CD4-positive, alpha-beta T cell treated with Interleukin-17A for 1 hour (primary cell): Measurements from ENCODE around the gene SOX6.

Source experiments
- DNase-seq: peaks from one replicate; pipeline ENCODE4 v3.0.0-alpha.2; 2020

The SOX6 gene

DNA sequence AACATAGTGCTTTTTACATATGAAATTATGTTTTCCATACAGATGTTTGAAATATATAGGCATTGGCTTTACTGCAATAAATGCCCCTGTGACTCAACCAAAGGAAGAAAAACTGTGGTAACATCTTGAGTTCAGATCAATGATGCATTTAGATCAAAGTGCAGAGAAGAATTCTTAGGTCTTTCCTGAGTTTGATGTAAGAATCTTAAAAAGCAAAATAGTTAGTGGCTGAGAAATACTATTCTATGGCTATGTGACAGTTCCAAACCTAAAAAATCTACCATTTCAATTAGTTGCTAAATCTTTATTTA, 93.7 kb downstream of the SOX6 start:
- DNase-seq = no peak

DNA sequence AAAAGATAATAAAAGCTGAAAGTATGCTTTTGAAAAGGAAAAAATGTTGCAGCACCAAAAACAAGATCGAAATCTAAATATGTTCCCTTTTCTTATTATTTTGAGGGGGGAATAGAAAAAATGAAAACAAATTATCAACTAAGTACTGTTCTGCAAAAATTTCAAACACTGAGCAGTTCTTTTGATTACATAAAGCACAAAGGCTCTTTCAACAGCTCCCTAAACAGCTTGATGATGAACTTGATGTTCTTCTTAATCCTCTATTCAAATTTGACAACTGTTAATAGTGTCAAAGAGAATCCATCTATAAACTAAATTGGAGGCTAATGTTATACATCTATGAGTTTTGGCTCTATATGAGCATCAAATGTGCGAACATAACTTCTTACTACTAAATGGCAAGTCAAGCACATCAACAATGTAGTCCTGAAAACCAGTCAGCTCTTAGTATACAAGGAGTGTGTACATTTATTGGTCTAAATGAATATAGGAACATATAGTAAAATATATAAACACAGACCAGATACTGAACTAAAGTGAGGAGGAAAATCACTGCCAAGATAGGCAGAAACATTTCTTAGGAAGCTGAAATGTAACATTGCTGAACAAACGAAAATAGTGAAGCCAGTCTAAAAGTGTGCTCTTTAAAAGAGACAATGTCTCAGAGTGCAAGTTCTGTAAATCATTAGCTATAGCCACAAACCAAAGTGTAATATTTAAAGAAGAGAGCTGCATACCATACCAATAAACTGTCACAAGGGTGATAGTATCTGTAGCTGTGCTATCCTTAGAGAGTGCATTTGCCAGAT, 94.3 kb downstream of the SOX6 start:
- DNase-seq = no peak

DNA sequence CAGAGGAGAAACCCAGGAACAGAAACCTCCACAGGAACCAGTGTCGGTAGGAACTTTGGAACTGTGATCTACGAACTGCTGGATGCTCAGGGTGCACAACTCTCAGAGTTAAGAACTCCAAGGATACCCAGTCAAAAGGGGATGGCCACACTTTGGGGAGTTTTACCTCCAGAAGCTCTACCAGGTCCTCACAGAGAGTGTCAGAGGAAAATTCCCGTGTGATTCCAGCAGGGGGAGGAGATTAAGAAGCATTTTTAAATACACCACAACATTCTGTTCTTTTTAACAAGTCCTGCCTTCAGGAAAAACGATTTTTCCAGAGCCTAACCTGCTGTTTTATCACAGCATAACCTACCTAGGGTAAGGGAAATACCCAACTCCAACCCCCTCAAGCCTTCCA, 104.0 kb downstream of the SOX6 start:
- DNase-seq = no peak

DNA sequence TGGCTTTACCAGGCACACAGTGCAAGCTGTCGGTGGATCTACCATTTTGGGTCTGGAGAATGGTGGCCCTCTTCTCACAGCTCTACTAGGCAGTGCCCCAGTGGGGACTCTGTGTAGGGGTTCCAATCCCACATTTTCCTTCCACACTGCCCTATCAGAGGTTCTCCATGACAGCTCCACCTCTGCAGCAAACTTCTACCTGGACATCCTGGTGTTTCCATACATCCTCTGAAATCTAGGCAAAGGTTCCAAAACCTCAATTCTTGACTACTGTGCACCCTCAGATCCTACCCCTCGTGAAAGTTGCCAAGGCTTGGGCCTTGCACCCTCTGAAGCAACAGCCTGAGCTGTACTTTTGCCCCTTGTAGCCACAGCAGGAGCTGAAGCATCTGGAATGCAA, 108.1 kb downstream of the SOX6 start:
- no peak for DNase-seq

DNA sequence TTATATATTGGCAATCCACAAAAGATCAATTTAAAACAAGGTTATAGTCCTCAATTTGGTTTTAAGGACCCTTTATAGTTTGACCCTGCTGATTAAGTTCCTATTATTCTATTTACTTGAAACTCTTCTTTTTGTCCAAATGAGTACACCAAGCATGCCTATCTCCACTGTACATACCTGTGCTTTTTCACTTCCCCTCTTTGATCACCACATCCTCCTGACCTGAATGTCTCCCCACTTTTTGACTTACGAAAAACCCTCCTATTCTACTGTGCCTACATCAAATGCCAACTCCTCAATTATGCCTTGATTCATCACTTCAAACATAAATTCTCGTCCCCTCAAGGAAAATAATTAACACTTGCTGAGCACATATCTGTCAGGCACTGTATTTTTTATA, 113.5 kb downstream of the SOX6 start:
- no peak for DNase-seq

DNA sequence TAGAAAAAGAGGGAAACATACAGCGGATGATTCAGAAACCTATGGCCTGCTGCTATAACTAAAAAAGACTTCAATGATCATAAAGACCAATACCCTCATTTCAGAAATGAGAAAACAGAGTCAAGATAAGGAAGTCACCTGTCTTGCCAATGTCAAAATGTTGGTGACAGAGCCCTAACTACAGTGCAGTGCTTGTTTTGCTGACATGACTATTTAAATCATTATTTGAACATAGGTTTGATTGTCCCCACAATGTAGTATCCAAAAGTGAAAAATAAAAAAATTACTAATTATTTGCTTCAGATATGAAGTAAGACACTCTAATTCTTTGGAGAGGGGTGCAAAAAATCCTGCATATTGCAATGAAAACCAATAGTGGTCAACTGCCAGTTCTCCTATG, 115.7 kb downstream of the SOX6 start:
- no peak for DNase-seq

DNA sequence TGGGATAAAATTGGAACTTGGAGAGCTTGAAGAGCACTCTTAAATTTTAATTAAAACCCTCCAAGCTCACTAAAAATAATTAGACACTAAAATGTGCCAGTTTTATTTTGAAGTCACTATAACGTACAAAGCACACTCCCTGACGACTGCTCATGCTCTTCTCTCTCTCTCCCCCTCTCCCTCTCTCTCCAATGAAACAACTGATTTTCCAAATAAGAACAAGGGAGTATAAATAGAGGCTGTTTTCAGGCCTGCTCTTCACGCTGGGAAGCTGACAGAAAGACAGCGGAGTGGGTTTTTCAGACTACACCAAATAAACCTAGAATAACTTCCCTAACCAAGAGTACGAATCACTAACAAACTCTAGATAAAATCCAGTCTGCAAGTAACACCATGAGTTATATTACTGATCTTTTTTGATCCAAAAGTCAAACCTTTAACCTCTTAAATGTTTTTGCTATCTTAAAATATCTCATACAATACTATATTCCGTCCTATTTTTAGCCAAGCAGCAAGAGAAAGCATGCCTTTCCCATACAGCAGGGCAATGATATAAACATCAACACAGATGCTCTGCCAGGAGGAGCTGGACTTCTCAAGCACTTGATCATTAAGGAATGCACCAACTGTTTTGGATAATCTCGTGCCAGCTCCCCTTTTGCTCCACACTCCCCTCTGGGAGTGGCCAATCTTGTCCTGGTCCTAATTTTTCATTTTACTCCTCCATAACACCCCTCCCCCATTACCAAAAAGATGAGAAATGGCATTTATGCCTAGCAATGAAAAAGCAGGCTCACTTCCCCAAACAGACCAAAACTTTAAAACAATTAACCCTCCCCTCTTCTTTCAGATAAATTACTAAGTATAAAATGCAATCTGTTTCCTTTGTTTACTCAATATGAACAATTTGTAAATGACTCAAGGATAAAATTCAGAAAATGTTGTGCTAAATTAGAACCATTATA, 116.9 kb downstream of the SOX6 start:
- no peak for DNase-seq

DNA sequence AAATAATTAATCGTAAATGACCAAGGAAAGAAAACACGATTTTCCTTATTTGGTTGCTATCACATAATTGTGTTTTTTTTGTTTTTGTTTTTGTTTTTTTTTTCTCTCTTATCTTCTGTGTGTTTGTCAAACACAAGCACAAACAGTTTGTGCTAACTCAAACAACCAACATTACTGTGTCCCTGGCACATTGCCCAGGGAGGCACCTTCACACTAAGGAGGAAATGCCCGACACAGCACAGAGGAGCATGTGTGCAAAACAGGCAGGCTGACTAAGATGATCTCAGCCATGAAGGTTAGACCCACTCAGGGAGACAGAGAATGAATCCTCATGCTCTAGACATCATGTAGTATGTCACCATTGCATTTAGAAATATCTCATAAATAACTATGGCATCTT, 130.1 kb downstream of the SOX6 start:
- DNase-seq = no peak

DNA sequence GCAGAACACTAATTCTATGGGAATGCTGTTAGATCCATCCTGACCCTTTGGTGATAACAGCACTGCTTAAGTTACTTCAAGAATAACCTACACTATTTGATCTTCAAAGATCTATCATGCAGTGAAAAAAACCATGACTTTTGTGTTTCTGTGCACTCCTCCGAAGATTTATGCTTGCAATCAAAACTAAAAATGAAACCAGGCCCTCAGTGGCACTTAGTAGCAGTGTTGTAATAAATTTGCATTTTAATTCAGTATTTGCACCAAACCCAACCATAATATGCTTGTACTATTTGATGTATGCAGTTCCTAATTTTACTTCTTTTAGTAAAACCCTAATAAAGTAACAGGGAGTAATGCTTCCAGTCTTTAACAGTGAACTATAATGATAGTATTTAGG, 130.7 kb downstream of the SOX6 start:
- no peak for DNase-seq

DNA sequence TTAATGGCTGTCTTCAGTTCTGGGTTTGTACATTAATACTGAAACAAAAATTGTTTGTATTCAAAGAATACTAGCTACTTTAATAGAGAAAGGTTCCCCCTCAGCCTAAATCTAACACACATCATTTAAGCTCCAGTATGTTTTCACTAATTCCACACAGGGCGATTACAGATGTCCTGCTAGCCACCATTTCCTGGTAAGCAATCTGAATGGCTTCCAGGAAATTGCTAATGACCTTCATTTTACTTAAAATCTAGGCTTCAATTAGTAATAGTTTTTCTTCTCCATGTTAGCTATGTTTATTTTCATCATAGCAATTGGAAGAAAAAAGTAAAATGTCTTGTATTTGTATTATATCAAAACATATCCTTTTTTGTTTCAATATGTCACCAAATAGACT, 132.8 kb downstream of the SOX6 start:
- DNase-seq = no peak

DNA sequence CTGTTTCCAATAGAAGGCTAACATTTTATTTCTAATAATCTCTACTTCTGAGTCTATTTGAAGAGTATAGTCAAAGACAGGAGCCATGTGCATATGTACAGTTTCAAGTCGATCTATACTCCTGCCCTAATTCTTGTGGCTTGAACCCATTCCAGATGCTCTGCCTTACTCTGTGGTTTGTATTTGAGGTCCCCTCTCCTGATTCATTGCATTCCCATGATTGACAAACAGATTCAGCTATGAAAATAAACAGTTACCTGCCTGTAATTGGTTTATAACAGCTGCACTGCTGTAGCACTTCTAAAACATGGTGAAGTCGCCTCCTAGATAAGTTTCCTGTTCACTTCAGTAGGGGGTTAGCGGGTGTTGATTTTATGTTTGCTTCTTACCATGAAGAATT, 138.7 kb downstream of the SOX6 start:
- no peak for DNase-seq

DNA sequence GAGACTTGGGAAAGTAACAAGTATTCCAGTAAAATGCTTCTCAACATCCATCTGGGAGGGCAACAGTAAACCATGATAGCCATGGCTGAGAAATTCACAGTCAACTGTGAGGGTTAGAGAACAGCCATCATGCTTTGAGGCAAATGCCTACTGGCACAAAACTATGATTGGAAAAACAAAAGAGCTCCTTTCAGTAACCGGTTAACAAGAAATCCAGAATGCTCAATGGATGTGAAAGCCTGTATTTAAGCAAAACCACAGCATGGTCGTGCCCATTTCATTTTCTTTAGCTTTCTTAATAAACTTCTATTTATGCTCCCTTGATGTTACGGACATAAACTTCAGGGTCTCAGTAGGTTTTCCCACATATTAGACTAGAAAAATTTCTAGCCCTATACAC, 139.5 kb downstream of the SOX6 start:
- DNase-seq = no peak

DNA sequence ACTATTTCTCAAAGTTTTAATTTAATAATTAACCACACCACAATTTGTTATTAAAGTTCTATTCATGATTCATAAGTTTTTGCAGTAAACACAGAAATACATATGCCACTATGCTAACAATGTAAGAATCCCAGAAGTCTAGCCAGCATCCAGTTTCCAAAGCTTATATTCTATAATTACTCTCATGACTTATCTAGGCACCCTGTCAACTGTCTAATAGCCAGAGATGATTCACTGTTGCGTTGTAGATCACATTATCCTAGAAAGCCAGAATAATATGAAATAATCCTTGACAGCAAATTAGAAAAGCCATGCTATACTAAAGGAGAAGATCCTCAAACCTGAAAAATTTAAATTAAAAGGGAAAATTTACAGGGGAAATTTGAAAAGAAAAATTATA, 141.0 kb downstream of the SOX6 start:
- no peak for DNase-seq

DNA sequence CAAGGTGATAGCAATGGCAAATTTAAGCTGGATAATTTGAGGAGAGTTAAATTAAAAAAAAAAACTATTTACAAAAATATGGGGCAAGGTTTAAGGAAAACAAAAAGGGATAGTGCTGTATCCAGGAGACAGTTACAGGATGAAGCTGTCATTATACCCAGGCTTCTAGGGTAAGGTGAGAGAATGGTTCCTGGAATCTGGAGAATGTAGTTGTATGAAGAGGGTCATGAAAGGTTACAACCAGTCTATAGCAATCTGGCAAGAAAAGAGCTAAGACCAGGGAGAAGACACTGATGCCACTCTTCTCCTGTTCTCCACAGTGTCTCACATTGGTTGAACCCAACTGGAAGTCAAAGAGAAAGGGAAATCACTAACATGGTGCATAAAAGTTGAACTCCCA, 144.9 kb downstream of the SOX6 start:
- no peak for DNase-seq

DNA sequence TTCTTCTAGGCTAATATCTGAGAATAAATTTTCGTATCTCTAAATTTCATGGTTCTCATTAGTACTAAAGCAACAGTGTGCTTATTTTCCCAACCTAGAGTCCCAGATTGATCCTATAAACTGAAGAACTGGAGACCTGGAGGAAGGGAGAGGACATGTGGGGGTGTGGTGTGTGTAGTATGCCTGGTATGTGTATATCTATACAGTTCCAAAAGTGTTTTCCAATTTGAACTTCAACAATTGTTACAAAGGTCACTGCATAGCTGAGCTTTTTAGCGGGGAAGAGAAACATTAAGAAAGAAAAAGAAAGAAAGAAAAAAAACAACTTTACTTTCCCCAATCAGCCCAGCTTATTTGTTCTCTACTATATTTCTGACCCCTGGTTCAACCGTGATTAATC, 152.1 kb downstream of the SOX6 start:
- no peak for DNase-seq

DNA sequence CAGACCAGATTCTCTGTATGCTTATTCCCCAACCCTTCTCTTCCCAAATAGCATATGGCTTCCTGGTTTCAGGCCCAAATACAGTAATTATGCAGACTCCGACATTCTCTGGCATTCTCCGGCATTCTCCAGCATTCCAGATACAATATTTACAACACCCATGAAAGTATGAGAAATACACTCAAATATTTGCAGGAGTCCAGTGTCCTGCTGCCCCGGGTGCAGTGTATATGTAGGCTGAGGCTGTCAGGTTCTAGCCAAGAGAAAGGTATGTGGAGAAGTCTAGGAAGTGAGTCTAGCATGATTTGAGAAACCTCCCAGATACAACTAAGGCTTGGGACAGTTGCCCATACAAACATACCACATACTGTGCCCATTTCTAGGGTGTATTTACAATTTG, 160.7 kb downstream of the SOX6 start:
- no peak for DNase-seq

DNA sequence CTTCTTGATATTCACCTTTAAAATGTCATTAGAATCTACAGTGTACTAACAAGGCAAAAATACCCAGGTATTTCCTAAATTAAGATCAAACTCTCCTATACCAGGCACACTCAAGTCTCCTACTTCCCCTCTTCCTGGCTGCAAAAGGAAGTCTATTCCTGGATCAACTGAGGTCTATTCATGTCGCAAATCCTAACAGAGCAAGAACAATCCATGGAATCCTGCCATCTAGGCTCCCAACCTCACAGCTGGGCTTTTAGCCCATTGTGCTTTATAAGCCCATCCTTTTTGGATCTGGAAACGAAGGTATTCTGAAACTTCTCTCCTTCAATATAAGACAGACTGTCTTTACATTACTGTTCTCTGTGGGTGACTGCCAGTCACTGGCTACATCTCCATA, 161.8 kb downstream of the SOX6 start:
- no peak for DNase-seq

DNA sequence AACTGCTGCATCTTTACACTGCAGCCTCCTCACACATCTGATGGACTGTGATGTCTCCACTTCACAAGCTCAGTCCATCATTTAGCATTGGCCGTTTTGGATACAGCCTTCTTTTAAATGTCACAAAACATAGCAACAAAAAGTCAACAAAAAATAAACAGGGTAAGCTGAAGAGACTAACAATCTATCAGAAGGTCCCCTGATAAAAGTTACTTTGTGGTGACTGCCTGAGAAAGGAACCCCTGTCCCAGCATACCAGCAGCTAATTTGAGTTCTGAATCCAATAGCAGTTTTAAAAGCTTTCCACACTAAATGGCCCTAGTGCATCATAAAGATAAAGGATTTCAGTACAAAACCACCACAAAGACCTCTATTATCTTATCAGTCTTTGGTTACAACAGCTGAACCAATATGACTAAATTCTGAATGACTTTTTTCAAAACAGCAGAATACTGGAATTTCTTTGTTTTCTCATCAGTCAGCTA, 162.4 kb downstream of the SOX6 start:
- DNase-seq = no peak

DNA sequence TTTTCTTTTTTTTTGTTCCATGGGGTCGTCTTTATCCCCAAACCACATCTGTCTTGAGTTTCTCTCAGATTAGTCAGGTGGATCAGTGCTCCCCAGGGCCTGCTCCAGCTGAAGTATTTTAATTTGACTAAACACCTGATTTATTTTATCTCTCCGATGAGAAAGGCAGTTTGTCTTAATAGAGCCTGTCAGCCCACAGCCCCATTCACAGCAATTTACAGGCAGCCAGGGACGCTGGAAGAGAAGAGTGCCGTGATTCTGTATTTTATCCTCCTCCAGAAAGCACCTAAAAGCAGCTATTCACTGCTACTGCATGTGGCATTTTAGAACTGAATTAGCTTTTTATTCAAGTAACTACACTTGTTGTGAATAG, 164.5 kb downstream of the SOX6 start:
- DNase-seq = no peak

DNA sequence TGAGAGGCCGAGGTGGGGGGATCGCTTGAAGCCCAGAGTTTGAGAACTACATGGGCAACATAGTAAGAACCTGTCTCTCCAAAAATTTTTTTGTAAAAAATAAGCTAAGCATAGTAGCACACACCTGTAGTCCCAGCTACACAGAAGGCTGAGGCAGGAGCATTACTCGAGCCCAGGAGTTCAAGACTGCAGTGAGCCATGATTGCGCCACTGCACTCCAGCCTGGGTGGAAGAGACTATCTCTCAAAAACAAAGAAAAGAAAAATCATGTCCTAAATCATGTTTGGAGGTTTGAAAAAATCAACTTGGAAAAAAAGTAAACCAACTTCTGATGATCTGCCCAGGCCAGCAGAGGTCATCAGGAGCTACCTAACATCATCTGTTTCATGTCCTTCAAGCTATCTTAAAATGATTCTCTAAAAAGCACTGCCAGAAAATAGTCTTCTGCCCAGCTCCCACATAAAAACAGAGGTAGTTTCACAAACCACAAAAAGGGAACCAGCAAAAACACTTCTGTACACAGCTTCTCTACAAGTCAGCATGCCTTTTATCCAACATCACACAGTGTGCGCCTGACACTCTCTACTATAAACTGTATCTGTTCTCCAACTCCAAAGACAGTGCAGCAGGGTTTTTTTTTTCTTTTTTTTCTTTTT, 165.0 kb downstream of the SOX6 start:
- DNase-seq = no peak

DNA sequence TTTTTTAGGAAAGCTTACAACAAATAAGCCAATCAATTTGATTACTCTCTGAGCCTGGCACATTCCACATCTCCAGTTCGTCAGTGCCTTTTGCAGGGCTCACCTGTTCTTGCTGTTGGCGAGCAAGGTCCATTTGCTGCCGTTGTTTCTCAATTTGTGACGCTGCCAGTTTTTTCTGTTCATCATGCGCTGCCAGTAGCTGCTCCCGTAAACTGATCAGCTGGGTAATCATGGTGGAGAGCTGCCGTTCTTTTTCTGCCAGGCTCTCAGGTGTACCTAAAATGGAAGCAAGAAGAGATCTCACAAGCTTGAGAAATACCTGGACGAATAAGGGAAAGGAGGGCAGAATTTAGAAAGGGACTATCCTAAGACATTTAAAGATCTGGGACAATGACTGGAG, 169.7 kb downstream of the SOX6 start:
- no peak for DNase-seq

DNA sequence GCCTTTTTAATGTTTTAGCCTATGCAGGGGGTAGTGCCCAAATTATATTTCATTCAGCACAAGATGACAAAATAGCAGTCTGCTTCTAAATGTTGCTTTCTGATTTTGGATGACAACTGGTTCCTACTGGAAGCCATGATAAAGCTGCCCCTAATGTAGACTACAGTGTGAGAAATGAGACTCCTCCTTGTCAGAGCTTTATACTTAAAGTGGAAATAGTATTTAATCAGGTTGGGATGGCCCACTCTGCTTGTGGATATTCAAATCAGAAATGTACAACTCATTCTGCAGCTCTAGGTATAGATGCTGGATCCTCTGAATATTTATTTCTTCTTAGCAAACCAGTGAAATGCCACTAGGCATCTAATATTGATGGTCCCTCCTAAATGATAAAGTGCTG, 171.3 kb downstream of the SOX6 start:
- DNase-seq = no peak

DNA sequence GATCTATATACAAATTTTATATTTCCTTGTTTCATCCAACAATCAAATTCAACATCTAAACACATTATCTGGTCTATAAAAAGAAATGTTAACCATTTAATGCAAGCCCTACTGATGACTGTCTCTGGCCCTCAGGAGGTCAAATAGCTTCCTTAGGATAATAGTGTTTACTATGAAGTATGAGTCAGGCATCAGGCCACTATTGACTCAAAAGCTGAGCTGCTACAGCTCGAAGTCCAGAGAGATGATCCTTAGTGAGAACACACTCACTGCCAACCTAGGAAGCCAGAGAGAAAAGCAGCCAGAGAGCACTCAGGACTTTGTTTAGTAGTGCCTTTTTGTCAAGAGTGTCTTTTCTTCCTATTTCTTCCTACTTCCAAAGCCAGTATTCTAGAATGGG, 171.8 kb downstream of the SOX6 start:
- no peak for DNase-seq

DNA sequence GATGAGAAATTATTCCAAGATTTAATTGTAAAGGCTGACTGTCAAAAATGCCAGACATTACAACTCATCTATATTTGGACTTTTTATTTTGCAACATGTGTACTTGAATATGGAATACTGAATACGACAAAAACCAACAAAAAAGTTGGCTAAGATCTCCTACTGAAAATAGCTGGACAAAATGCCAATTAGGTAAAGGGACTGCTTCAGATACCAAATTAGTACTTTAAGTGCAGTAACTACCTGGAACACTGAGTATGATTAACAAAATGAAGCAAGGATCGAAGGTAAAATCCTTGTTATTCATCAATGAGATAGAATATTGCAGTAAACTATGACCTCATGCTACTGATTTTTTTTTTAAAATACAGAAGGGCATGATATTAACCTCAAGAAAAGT, 173.8 kb downstream of the SOX6 start:
- no peak for DNase-seq
